Measurements from ENCODE around the gene GRIPAP1. TPM values are rescaled to one million over a fixed set of nuclear protein-coding genes. Genes with fewer than 3 reads are reported as not detected.

GRIPAP1 gene
- total RNA-seq, 2 donors from 2014 or later = 107 to 123 TPM

DNA sequence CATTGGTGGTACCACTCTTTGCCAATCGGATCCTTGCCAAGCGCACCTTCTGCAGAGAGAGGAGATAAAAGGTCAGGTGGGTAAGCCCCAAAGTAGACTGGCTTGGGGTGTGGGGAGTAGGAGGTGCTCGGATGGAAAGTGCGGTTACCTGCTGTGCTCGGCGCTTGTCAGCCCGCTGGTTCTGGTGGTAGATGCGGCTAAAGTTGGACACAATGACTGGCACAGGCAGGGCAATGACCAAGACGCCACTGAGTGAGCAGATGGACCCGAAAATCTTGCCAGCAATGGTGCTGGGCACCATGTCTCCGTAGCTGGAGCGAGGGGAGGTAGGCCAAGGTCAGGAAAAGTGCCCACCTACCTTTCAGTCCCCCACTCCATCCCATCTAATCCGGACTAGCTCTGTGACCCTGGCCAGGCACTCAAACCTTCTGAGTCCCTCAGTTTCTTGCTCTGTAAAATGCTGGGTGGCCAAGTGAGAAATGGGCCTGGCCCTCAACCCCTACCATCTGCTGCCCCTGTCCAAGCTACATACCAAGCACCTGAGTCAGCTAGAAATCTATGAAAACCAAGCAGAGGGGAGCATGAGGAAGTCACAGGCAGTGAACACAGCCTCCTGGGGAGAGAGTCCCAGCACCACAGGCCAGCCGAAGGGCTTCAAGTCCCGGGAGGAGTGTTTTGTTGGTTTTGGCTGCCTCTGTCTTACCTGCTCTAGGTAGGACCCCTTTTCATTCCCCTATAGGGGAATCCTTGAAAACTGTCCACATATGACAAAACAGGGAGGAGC, 35.1 kb downstream of the GRIPAP1 start:
- H3K9me3 ChIP-seq (ENCODE audit: control insufficient read depth, low read length, poor library complexity, severe bottlenecking) = no peaks in the 10 kb centered on the region
- DNase-seq (no peak), ATAC-seq (no peak)
- Mint-ChIP-seq H3K27ac (peak overlapping the region; percentile 41), H3K4me1 (peaks cover 2% of the 10 kb centered on the region), H3K4me3 (no peak overlapping the region), H3K36me3 (ENCODE audit: low read depth) (no peaks in the 10 kb centered on the region), H3K27me3 (no peaks in the 10 kb centered on the region)

DNA sequence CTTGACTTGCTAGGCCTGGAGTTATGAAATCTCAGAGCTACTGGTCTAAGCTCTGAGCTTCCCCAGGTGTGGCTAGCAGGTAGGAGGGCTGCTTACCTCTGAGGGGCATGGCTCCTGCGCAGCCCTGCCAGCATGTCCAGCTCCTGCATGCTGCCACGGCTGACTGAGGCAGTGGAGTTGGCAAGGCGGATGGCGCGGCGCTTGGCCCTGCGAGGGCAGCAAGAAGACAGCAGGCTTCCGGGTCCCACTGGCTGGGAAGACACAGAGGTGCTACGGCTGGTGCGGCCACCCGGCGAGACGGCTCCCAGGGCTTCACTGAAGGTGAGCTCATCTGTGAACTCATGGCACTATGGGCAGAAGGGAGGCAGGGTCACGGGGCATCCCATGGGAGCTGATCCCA, 36.1 kb downstream of the GRIPAP1 start:
- Mint-ChIP-seq H3K27me3 (no peaks in the 10 kb centered on the region), H3K27ac (no peak overlapping the region), H3K36me3 (ENCODE audit: low read depth) (no peaks in the 10 kb centered on the region), H3K4me1 (peaks cover 4% of the 10 kb centered on the region), H3K4me3 (no peak overlapping the region)
- no peaks in the 10 kb centered on the region for H3K9me3 ChIP-seq (ENCODE audit: control insufficient read depth, low read length, poor library complexity, severe bottlenecking)
- no peak for DNase-seq
- ATAC-seq = no peak

DNA sequence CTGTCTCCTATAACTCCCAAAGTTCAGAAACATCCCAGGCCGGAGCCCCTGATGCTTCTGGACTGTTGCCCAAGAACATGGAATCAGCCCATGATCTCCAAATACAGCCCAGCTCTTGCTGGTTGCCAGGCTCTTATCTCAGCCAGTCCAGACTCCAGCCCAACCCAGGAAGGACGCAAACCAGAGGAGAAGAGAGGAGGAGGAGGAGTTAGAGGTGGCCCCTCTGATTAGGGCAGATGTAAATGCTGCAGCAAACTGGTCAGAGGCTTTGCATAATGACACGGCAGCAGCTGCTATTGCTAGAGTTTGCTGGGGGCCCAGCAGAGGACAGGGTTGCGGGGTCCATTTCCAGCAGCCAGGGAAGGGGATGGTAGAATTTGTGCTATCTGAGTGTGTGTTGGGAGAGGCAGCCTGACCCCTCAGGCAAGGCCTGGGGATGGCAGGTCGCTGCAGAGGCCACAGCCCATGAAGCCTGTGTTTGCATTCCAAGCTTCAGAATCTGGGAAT, 40.4 kb downstream of the GRIPAP1 start:
- no peaks in the 10 kb centered on the region for H3K9me3 ChIP-seq (ENCODE audit: control insufficient read depth, low read length, poor library complexity, severe bottlenecking)
- Mint-ChIP-seq H3K4me1 (peaks cover 11% of the 10 kb centered on the region), H3K27ac (no peak overlapping the region), H3K27me3 (no peaks in the 10 kb centered on the region), H3K36me3 (ENCODE audit: low read depth) (no peaks in the 10 kb centered on the region), H3K4me3 (no peak overlapping the region)
- no peak for ATAC-seq
- no peak for DNase-seq

DNA sequence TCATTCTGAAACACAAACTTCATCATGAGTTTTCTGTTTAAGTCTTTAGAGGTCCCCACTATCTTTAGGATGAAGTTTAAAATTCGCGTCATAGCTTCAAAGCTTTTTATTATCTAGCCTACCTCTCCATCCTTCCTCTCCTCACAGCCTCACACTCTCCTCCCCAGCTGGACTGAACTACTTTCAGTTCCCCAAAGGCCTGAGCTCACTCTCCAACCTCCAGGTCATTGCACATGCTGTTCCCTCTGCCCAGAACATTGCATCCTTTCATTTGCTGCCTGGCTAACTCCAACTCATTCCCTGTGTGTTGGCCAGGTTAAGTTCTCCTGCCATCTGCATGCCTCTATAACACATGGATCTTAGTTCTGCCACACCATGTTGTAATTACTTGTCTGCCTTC, 41.8 kb downstream of the GRIPAP1 start:
- Mint-ChIP-seq H3K4me1 (peaks cover 15% of the 10 kb centered on the region), H3K27ac (no peak overlapping the region), H3K4me3 (no peak overlapping the region), H3K27me3 (no peaks in the 10 kb centered on the region), H3K36me3 (ENCODE audit: low read depth) (no peaks in the 10 kb centered on the region)
- no peaks in the 10 kb centered on the region for H3K9me3 ChIP-seq (ENCODE audit: control insufficient read depth, low read length, poor library complexity, severe bottlenecking)
- no peak for ATAC-seq
- DNase-seq = no peak

DNA sequence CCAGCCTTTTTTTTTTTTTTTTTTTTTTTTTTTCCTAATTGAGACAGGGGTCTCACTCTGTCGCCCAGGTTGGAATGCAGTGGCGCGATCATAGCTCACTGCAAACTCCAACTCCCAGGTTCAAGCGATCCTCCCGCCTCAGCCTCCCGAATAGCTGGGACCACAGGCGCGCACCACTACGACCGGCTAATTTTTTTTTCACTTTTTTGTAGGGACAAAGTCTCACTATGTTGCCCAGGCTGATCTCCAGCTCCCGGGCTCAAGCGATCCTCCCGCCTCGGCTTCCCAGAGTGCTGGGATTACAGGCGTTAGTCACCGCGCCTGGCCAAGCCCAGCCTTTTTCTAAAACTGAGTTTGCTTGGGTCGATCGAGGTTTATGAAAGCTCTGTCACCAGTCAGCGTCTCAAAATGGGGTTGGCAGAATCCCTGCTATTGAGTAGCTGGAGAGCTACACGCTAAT, 43.4 kb downstream of the GRIPAP1 start:
- H3K36me3 Mint-ChIP-seq (ENCODE audit: low read depth) = no peaks in the 10 kb centered on the region
- no peak for DNase-seq
- peak overlapping the region; percentile 96 for H3K27ac Mint-ChIP-seq
- peaks cover 21% of the 10 kb centered on the region for H3K4me1 Mint-ChIP-seq
- peak overlapping the region; percentile 91 for H3K4me3 Mint-ChIP-seq
- no peak for ATAC-seq
- no peaks in the 10 kb centered on the region for H3K9me3 ChIP-seq (ENCODE audit: control insufficient read depth, low read length, poor library complexity, severe bottlenecking)
- H3K27me3 Mint-ChIP-seq = no peaks in the 10 kb centered on the region

DNA sequence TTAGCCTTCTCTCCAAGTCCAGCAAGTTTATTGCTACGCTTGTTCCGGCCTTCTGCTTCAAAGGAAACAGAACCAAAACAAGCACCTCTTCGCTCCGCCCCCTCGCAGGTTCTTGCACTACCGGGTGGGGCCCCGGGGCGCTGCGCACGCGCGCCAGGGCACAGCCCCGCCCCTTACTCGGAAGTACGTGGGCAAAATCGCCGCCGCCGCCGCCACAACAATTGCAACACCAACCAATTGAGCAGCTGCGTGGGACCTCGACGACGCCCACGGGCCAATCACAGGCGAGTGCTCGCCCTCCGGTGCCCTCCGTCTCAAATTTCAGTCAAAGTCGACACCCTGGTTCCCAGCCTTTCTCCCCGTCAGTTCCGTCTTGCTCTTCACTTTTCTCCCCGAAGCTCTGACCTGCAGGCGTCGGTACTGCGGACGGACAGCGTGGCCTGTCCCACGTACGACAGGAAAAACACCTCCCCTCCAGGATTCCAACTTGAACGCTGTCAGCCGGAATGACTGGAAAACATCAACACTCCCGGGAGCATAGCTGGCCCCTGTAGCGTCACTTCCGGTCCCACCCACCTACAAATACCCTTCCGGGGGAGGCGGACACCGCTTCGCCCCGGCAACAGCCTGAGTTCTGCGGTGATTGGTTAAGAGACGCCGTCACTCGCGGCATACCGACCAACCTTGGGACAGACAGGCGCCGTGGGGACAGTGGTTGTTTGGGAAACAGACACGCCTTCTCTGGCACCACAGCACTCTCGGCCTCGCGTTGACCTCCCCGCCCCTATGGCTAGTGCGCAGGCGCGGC, 44.0 kb downstream of the GRIPAP1 start:
- peaks cover 23% of the 10 kb centered on the region for H3K4me1 Mint-ChIP-seq
- ATAC-seq = peak; percentile 82
- no peaks in the 10 kb centered on the region for H3K27me3 Mint-ChIP-seq
- H3K4me3 Mint-ChIP-seq = peak overlapping the region; percentile 91
- H3K27ac Mint-ChIP-seq = peak overlapping the region; percentile 96
- DNase-seq = peak; percentile 84 to 92 (median 86)
- no peaks in the 10 kb centered on the region for H3K36me3 Mint-ChIP-seq (ENCODE audit: low read depth)
- H3K9me3 ChIP-seq (ENCODE audit: control insufficient read depth, low read length, poor library complexity, severe bottlenecking) = no peaks in the 10 kb centered on the region

DNA sequence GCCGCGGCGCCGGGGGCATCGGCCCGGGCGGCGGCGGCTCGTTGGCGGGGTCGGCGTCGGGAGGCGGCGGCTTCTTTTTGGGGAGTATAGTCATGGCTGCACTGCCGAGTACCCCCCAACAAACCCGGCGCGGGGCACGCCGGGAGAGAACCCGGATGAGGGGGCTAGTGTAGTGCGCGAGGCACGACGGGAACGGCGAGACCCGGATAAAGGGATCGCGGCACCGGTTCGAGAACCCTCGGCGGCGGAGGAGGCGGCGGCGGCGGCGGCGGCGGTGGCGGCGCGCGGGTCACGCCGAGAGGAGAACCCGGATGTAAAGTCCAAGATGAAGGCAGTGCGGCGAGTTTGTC, 44.6 kb downstream of the GRIPAP1 start, which contains the start of gene OTUD5:
Gene OTUD5 (minus strand): TSS at position 131 of the 350 bp plus-strand sequence. CDS start 37 bp downstream, at position 94.
- ATAC-seq = peak; percentile 46
- H3K4me3 Mint-ChIP-seq = peak within 1 kb of the TSS; percentile 91

DNA sequence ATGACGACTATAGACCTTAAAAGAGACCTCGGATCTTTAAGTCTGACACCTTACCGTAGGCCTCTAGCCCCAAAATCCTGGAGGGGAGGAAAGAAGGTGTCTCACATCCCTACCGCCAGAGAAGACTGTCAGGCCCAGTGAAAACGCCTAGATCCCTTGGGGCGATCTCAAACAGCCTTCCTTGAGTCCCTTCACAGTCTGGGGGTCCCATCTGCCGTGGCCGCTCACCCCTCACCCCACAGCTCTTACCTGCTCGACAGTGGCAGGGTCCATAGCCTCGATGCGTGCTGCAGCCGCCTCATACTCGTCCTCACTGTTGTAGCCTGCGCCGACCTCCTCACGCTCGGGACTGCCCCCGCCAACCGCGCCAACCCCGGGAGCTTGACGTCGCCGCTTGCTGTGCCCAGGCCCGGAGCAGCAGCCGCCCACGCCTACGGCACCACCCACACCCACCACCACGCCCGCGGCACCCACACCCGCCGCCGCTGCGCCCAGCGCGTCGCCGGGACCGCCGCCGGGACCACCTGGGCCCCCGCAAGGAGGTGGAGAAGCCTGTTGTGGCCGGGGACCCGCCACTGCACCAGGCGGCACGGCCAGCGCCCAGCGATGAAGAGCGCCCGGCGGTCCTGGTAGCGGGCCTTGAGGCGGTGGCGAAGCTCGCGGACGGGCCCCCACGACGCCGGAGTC, 45.2 kb downstream of the GRIPAP1 start:
- Mint-ChIP-seq H3K4me3 (peak overlapping the region; percentile 91), H3K36me3 (ENCODE audit: low read depth) (no peaks in the 10 kb centered on the region), H3K4me1 (peaks cover 29% of the 10 kb centered on the region), H3K27me3 (no peaks in the 10 kb centered on the region), H3K27ac (peak overlapping the region; percentile 96)
- H3K9me3 ChIP-seq (ENCODE audit: control insufficient read depth, low read length, poor library complexity, severe bottlenecking) = no peaks in the 10 kb centered on the region
- ATAC-seq = peak; percentile 39
- peak; percentile 49 to 56 (median 49) for DNase-seq

More for the DNA sequence above, 44.6 kb downstream of the GRIPAP1 start, which contains the start of gene OTUD5:
- no peaks in the 10 kb centered on the region for H3K9me3 ChIP-seq (ENCODE audit: control insufficient read depth, low read length, poor library complexity, severe bottlenecking)
- DNase-seq = peak; percentile 49 to 66 (median 62)
- Mint-ChIP-seq H3K27ac (peak within 1 kb of the TSS; percentile 96), H3K36me3 (ENCODE audit: low read depth) (no peaks in the 10 kb centered on the region), H3K4me1 (peaks cover 24% of the 10 kb centered on the region), H3K27me3 (no peaks in the 10 kb centered on the region)

DNA sequence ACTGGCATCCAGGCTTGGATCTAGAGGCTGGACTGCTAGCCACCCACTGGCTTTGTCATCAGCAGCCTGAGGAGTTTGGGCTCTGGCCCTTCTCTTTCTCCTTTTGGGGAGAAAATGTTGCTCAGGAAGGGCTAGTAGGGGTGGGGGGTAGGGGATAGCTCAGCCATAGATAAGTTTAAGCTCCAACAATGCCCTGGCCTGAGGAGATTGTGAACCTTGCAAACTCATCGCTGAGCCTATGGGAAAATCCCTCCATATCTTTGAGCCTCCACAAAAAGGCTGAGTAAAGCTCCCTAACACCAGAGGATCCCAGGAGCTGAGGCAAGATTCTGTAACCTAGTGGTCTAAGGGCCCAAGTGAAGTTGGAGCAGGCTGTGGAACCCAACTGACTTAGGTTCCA, 53.5 kb downstream of the GRIPAP1 start:
- H3K36me3 Mint-ChIP-seq (ENCODE audit: low read depth) = peaks cover 2% of the 10 kb centered on the region
- ATAC-seq = no peak
- H3K4me1 Mint-ChIP-seq = peaks cover 19% of the 10 kb centered on the region
- no peaks in the 10 kb centered on the region for H3K27me3 Mint-ChIP-seq
- no peak for DNase-seq
- H3K4me3 Mint-ChIP-seq = no peak overlapping the region
- no peaks in the 10 kb centered on the region for H3K9me3 ChIP-seq (ENCODE audit: control insufficient read depth, low read length, poor library complexity, severe bottlenecking)
- peak overlapping the region; percentile 79 for H3K27ac Mint-ChIP-seq

DNA sequence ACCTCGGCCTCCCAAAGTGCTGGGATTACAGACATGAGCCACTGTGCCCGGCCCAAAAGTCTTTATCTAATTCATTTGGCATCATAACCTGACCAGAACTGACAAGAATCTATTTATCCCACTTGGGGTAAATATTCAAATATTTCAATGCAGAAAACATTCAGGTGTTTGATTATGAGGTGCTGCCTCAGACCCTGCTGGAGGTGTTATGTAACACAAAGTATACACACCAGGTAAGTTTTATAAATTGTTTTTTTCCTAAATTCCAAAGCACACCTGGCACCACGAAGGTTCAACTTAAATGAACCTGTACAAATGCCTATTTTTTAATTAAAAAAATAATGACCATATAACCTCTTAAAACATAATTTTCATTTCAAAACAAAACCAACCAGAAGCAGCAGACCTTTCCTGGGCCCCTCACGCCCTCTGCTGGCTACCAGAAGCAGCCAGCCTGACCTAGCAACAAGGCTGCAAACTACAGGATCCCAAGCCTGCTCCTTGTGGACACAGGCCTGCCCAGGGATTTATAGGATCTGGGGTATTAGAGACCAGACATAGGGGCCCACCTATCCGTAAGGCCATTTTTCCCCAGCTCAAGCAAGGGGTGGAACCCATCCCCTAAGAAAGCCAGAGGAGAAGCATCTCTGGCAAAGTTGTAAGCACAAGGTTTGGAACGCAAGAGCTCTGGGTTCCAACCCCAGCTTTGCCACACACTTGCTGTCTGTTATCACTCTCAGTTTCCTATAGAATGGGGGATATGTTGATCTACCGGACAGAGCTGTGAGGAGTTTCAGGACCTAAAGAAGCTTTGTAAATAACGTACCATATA, 56.3 kb downstream of the GRIPAP1 start:
- H3K27me3 Mint-ChIP-seq = no peaks in the 10 kb centered on the region
- peak overlapping the region; percentile 87 for H3K27ac Mint-ChIP-seq
- no peak overlapping the region for H3K4me3 Mint-ChIP-seq
- ATAC-seq (peak; percentile 67), DNase-seq (peak; percentile 30 to 33 (median 32))
- H3K4me1 Mint-ChIP-seq = peaks cover 28% of the 10 kb centered on the region
- peaks cover 2% of the 10 kb centered on the region for H3K36me3 Mint-ChIP-seq (ENCODE audit: low read depth)
- H3K9me3 ChIP-seq (ENCODE audit: control insufficient read depth, low read length, poor library complexity, severe bottlenecking) = no peaks in the 10 kb centered on the region

DNA sequence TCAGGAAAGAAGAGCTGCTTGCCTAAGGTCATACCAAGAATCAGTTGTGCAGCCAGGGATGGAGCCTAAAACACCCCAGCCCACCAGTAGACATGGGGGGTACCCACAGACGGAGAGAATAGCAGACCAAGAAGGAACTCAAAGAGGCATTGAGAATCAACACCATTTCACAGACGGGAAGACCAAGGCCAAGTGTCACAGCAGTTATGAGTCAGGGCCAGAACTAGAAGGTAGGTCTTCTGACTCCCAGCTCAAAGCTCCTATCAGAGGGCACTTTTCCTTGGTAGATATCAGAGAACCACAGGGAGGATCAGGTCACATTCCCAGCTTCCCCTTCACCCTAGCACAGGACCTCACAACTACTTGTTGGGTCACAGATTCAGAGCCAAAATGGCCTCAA, 59.2 kb downstream of the GRIPAP1 start:
- no peak for DNase-seq
- Mint-ChIP-seq H3K27ac (peak overlapping the region; percentile 89), H3K27me3 (no peaks in the 10 kb centered on the region), H3K4me1 (peaks cover 47% of the 10 kb centered on the region), H3K36me3 (ENCODE audit: low read depth) (no peaks in the 10 kb centered on the region), H3K4me3 (peak overlapping the region; percentile 80)
- ATAC-seq = no peak
- H3K9me3 ChIP-seq (ENCODE audit: control insufficient read depth, low read length, poor library complexity, severe bottlenecking) = no peaks in the 10 kb centered on the region

DNA sequence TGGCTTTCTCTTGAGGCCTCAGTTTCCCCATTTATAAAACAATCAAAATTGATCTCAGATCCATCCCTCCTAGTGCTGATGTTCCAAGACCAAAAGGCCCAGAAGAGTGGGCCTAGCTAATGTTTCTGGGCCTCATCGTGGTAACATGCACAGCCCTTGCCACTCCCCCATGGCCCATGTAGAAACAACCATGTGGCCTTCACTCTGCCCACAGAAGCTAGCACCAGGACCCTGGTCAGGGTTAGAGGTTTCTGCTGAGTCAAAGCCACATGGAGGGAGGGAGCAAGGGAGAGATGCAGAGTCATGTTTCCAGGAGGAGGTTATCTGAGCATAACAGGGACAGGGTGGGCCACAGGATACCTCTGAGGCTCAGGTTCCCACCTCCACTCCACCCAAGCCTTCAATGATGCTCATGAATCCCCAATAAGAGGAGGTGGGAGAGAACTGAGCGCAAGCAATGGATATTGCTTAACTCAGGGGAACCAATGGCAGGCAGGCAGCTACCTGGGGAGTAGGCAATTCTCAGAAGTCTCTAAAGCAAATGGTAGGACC, 61.6 kb downstream of the GRIPAP1 start:
- Mint-ChIP-seq H3K4me3 (peak overlapping the region; percentile 76), H3K27me3 (no peaks in the 10 kb centered on the region), H3K36me3 (ENCODE audit: low read depth) (no peaks in the 10 kb centered on the region), H3K4me1 (peaks cover 50% of the 10 kb centered on the region), H3K27ac (peak overlapping the region; percentile 100)
- H3K9me3 ChIP-seq (ENCODE audit: control insufficient read depth, low read length, poor library complexity, severe bottlenecking) = no peaks in the 10 kb centered on the region
- DNase-seq (no peak), ATAC-seq (no peak)
